OCI-LY7 (cell line): Measurements from ENCODE around the gene CHST11.

Experiments used
- EZH2phosphoT487 ChIP-seq: fragments of 200-600 bp; sonication (generic); IDR thresholded peaks from 2 replicates; pipeline ENCODE4 v1.6.1; 2018; ENCODE audit warnings: low read depth, borderline replicate concordance, mild to moderate bottlenecking, mixed run types, antibody characterized with exemption, low read length, moderate library complexity, mixed read lengths
- TF ChIP-seq, protein P1 (sequence below): fragments of 200-600 bp; sonication (generic); conservative IDR thresholded peaks from 2 replicates; pipeline ENCODE4 v1.5.1; 2014; ENCODE audit warnings: mild to moderate bottlenecking, antibody characterized with exemption, low read length, moderate library complexity, mixed read lengths

DNA sequence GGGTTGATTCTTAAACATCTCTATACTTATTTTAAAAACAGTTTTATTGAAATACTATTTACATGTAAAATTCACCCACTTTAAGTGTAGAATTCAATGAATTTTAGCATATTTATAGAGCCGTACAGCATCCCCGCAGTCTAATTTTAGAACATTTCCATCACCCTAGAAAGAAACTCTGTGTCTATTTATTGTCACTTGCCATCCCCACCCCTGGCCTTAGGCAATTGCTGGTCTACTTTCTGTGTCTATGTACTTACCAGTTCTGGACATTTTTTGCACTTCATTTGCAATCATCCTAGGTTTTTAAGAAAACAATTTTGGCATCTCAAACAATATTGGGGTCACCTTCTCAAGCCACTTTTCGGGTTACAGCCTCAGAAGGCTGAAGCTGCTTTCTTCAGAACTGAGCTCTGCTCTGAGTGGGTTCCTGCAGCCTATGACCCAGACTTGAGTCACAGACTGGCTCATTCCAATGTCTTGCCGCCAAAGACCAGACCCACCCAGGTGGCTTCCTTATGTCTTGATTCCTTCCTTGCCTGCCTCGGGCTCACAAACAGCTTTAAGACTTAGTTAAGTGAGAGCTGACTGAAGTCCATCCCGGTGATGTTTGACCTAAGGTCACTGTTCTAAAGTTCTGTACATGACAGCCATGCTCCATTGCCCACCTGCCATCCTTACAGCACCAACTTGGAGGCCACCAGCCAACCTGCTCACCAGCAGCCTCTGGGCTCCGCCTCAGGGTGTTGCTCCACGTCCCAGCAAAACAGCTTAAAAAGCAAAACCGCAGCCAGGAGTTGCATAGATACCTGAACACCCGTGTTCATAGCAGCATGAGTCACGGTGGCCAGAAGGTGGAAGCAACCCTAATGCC is 131.5 kb downstream of the CHST11 start:
- TF ChIP-seq, protein P1, sequence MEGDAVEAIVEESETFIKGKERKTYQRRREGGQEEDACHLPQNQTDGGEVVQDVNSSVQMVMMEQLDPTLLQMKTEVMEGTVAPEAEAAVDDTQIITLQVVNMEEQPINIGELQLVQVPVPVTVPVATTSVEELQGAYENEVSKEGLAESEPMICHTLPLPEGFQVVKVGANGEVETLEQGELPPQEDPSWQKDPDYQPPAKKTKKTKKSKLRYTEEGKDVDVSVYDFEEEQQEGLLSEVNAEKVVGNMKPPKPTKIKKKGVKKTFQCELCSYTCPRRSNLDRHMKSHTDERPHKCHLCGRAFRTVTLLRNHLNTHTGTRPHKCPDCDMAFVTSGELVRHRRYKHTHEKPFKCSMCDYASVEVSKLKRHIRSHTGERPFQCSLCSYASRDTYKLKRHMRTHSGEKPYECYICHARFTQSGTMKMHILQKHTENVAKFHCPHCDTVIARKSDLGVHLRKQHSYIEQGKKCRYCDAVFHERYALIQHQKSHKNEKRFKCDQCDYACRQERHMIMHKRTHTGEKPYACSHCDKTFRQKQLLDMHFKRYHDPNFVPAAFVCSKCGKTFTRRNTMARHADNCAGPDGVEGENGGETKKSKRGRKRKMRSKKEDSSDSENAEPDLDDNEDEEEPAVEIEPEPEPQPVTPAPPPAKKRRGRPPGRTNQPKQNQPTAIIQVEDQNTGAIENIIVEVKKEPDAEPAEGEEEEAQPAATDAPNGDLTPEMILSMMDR = no peak
- TF ChIP-seq EZH2phosphoT487 = no peak
